GM19240 (cell line): ENCODE results near the gene GAMT.
"Not testable (repeated sequence)": the region's sequence is repeated elsewhere in the genome, so short reads cannot be mapped to it uniquely, and the experiment has no call there.

Source experiments
- DNase-seq: peaks from one replicate; pipeline ENCODE4 v3.0.0; 2011; ENCODE audit warnings: low spot score; ENCODE audit not compliant: insufficient read length

The GAMT gene

GRCh38 chr19:1434040-1434366 lies 32.7 kb upstream of the GAMT start:
- no peak for DNase-seq

GRCh38 chr19:1433119-1434039 lies 32.0 kb upstream of the GAMT start:
- no peak for DNase-seq

GRCh38 chr19:1432507-1432887 lies 31.2 kb upstream of the GAMT start:
- no peak for DNase-seq

GRCh38 chr19:1431759-1432506 lies 30.6 kb upstream of the GAMT start:
- DNase-seq, result no peak

- DNase-seq, result no peak
Measured at GRCh38 chr19:1430246-1430645, 28.9 kb upstream of the GAMT start.

- DNase-seq, result no peak
Measured at GRCh38 chr19:1429750-1430149, 28.4 kb upstream of the GAMT start.

GRCh38 chr19:1428738-1429391 lies 27.5 kb upstream of the GAMT start:
- no peak for DNase-seq

- no peak for DNase-seq
Measured at GRCh38 chr19:1427221-1427920, 26.0 kb upstream of the GAMT start.

GRCh38 chr19:1426736-1427135 lies 25.4 kb upstream of the GAMT start:
- DNase-seq, result no peak

GRCh38 chr19:1425902-1426301 lies 24.6 kb upstream of the GAMT start:
- no peak for DNase-seq

- no peak for DNase-seq
Measured at GRCh38 chr19:1425102-1425837, 23.9 kb upstream of the GAMT start.

GRCh38 chr19:1424192-1424955 lies 23.0 kb upstream of the GAMT start:
- DNase-seq, result no peak

GRCh38 chr19:1423436-1424191 lies 22.3 kb upstream of the GAMT start:
- no peak for DNase-seq

- no peak for DNase-seq
Measured at GRCh38 chr19:1422943-1423342, 21.6 kb upstream of the GAMT start.

GRCh38 chr19:1422360-1422759 lies 21.0 kb upstream of the GAMT start:
- no peak for DNase-seq

- DNase-seq, result no peak
Measured at GRCh38 chr19:1421958-1422305, 20.6 kb upstream of the GAMT start.

GRCh38 chr19:1421218-1421957 lies 20.0 kb upstream of the GAMT start:
- no peak for DNase-seq

GRCh38 chr19:1420590-1420989 lies 19.2 kb upstream of the GAMT start:
- no peak for DNase-seq

- DNase-seq, result not testable (repeated sequence)
Measured at GRCh38 chr19:1420085-1420484, 18.7 kb upstream of the GAMT start.
